NCI-H2081 treated with DMSO at 0.1 percent for 48 hours (cell line): ENCODE results near the gene OR51B2.
"Not testable (repeated sequence)": the region's sequence is repeated elsewhere in the genome, so short reads cannot be mapped to it uniquely, and the experiment has no call there.

ENCODE experiments used
- DNase-seq: peaks from one replicate; lab custom pipeline; 2025; lab: John Stamatoyannopoulos, UW

OR51B2 gene

GRCh38 chr11:5310423-5310822 is 13.7 kb downstream of the OR51B2 start:
- DNase-seq = no peak

- no peak for DNase-seq
These were observed 16.7 kb downstream of the OR51B2 start for GRCh38 chr11:5307256-5308019.

- DNase-seq = no peak
These were observed 20.1 kb downstream of the OR51B2 start for GRCh38 chr11:5304046-5304445.

GRCh38 chr11:5303626-5304025 is 20.5 kb downstream of the OR51B2 start:
- no peak for DNase-seq

- DNase-seq = no peak
These were observed 22.3 kb downstream of the OR51B2 start, which contains the start of gene OR51B4 for GRCh38 chr11:5301846-5302245. Gene OR51B4, minus strand, starts transcription at chr11:5301946. Its CDS starts 0 bp downstream, at chr11:5301946.

- no peak for DNase-seq
These were observed 23.8 kb downstream of the OR51B2 start for GRCh38 chr11:5300251-5300650.

GRCh38 chr11:5298451-5298850 is 25.6 kb downstream of the OR51B2 start:
- no peak for DNase-seq

GRCh38 chr11:5297721-5298323 is 26.3 kb downstream of the OR51B2 start:
- DNase-seq = no peak

GRCh38 chr11:5294342-5294995 is 29.6 kb downstream of the OR51B2 start:
- not testable (repeated sequence) for DNase-seq

- no peak for DNase-seq
These were observed 31.1 kb downstream of the OR51B2 start for GRCh38 chr11:5293028-5293427.

- DNase-seq = no peak
These were observed 32.8 kb downstream of the OR51B2 start for GRCh38 chr11:5291207-5291838.

GRCh38 chr11:5290106-5290505 is 34.0 kb downstream of the OR51B2 start:
- no peak for DNase-seq

- DNase-seq = no peak
These were observed 34.4 kb downstream of the OR51B2 start for GRCh38 chr11:5289696-5290095.

- DNase-seq = no peak
These were observed 35.1 kb downstream of the OR51B2 start for GRCh38 chr11:5288906-5289550.

- DNase-seq = no peak
These were observed 35.8 kb downstream of the OR51B2 start for GRCh38 chr11:5288108-5288905.

GRCh38 chr11:5286901-5287300 is 37.2 kb downstream of the OR51B2 start:
- DNase-seq = no peak

- DNase-seq = no peak
These were observed 37.7 kb downstream of the OR51B2 start for GRCh38 chr11:5286351-5286750.

- no peak for DNase-seq
These were observed 38.3 kb downstream of the OR51B2 start for GRCh38 chr11:5285703-5286340.

- DNase-seq = no peak
These were observed 39.5 kb downstream of the OR51B2 start for GRCh38 chr11:5284637-5285036.

GRCh38 chr11:5283882-5284281 is 40.2 kb downstream of the OR51B2 start:
- no peak for DNase-seq

GRCh38 chr11:5283086-5283485 is 41.0 kb downstream of the OR51B2 start:
- DNase-seq = no peak
